Upper lobe of right lung (tissue), 1 donor: ENCODE measurements around the gene DUOXA2. TPM values are rescaled to one million over a fixed set of nuclear protein-coding genes. Genes with fewer than 3 reads are reported as not detected.

Experiments
- ATAC-seq: fragments of 200-7000 bp; cut with Tn5 transposase; one replicate; pipeline ENCODE4 v1.9.1; 2020; ENCODE audit warnings: mild to moderate bottlenecking, moderate library complexity
- DNase-seq: peaks from one replicate; pipeline ENCODE4 v3.0.0-alpha.2; 2020
- H3K27ac ChIP-seq: fragments of 200-600 bp; one replicate; pipeline ENCODE4 v1.8.0; 2022
- H3K27me3 ChIP-seq: fragments of 200-600 bp; one replicate; pipeline ENCODE4 v1.8.0; 2022; ENCODE audit warnings: mild to moderate bottlenecking
- H3K36me3 ChIP-seq: fragments of 200-600 bp; one replicate; pipeline ENCODE4 v1.8.0; 2022
- H3K4me1 ChIP-seq: fragments of 200-600 bp; one replicate; pipeline ENCODE4 v1.8.0; 2022
- H3K4me3 ChIP-seq: fragments of 200-600 bp; one replicate; pipeline ENCODE4 v1.8.0; 2022; ENCODE audit warnings: mild to moderate bottlenecking
- H3K9me3 ChIP-seq: fragments of 200-600 bp; one replicate; pipeline ENCODE4 v1.8.0; 2022
- CTCF ChIP-seq: fragments of 200-600 bp; IDR thresholded peaks from one replicate; pipeline ENCODE4 v1.8.0; 2022; ENCODE audit warnings: antibody characterized with exemption
- intact Hi-C: fragments of 100-400 bp; cut with DNase I; formaldehyde crosslinking; loops from one replicate; pipeline ENCODE4 v1.11.0; 2022
- total RNA-seq: library from RNA; stranded (reverse); fragmentation: NEBNext Ultra II Directional; extraction: Animal tissue kit (Norgen Biotek cat#: 25700); gene quantifications from one replicate; pipeline ENCODE4 v1.2.1, GENCODE V29; 2021
- donor health status: DM: no; HTN: yes; CAD: no; lungs with severe emphysema.

Gene DUOXA2
- total RNA-seq, 1 donor from 2014 or later: not detected

GRCh38 chr15:45155739-45156138 is 41.6 kb downstream of the DUOXA2 start:
- intact Hi-C loops: no loop called here
- peaks cover 29% of the 10 kb centered on the region for H3K36me3 ChIP-seq
- TF ChIP-seq CTCF: no peak
- H3K27ac ChIP-seq: no peak overlapping the region
- no peaks in the 10 kb centered on the region for H3K9me3 ChIP-seq
- DNase-seq: no peak
- no peaks in the 10 kb centered on the region for H3K27me3 ChIP-seq
- H3K4me3 ChIP-seq: no peak overlapping the region
- ATAC-seq: no peak
- H3K4me1 ChIP-seq: peaks cover under 1% of the 10 kb centered on the region

GRCh38 chr15:45156744-45157455 is 42.8 kb downstream of the DUOXA2 start:
- no peak for TF ChIP-seq CTCF
- Histone ChIP-seq H3K27ac (no peak overlapping the region), H3K4me3 (no peak overlapping the region), H3K36me3 (peaks cover 30% of the 10 kb centered on the region), H3K9me3 (no peaks in the 10 kb centered on the region), H3K4me1 (peaks cover 3% of the 10 kb centered on the region), H3K27me3 (no peaks in the 10 kb centered on the region)
- intact Hi-C loops: no loop called here
- DNase-seq (no peak), ATAC-seq (no peak)

GRCh38 chr15:45157974-45158373 is 43.8 kb downstream of the DUOXA2 start:
- Histone ChIP-seq H3K4me1 (peaks cover 7% of the 10 kb centered on the region), H3K9me3 (no peaks in the 10 kb centered on the region), H3K27me3 (no peaks in the 10 kb centered on the region), H3K27ac (no peak overlapping the region), H3K4me3 (no peak overlapping the region), H3K36me3 (peaks cover 24% of the 10 kb centered on the region)
- DNase-seq (no peak), ATAC-seq (no peak)
- TF ChIP-seq CTCF: no peak
- intact Hi-C loops: no loop called here

GRCh38 chr15:45161666-45162065 is 47.5 kb downstream of the DUOXA2 start:
- H3K4me3 ChIP-seq: no peak overlapping the region
- H3K9me3 ChIP-seq: no peaks in the 10 kb centered on the region
- H3K4me1 ChIP-seq: peaks cover 23% of the 10 kb centered on the region
- DNase-seq: no peak
- H3K27ac ChIP-seq: no peak overlapping the region
- intact Hi-C loops: no loop called here
- H3K27me3 ChIP-seq: no peaks in the 10 kb centered on the region
- peaks cover 10% of the 10 kb centered on the region for H3K36me3 ChIP-seq
- no peak for TF ChIP-seq CTCF
- no peak for ATAC-seq

- TF ChIP-seq CTCF: peak; percentile 84
- Histone ChIP-seq H3K27me3 (no peaks in the 10 kb centered on the region), H3K4me3 (no peak overlapping the region), H3K4me1 (peaks cover 23% of the 10 kb centered on the region), H3K9me3 (no peaks in the 10 kb centered on the region), H3K36me3 (peaks cover 7% of the 10 kb centered on the region), H3K27ac (peak overlapping the region; percentile 14)
- DNase-seq (peak; percentile 85), ATAC-seq (peak; percentile 59)
- intact Hi-C loops: no loop called here
Measured at GRCh38 chr15:45162771-45163507, 48.8 kb downstream of the DUOXA2 start.
